Subcutaneous adipose tissue (tissue), 4 donors: ENCODE results near the gene TMEM217. TPM values are rescaled to one million over a fixed set of nuclear protein-coding genes. Genes with fewer than 3 reads are reported as not detected.

ENCODE experiments used
- small RNA-seq: library from RNA; depleted of rRNA; stranded (forward); fragments of <200 nt; gene quantifications from one replicate; pipeline ENCODE3, GENCODE V24; 2016
- total RNA-seq, 4 donors: library from RNA; depleted of rRNA; stranded (reverse); fragments of >200 nt; gene quantifications; one replicate each; pipeline ENCODE4 v1.1.0, GENCODE V29; 2016

TMEM217 gene
- total RNA-seq, 4 donors from 2014 or later, result 0.34 to 0.44 TPM; not detected in 2

Small RNAs within 50 kb of the gene (small RNA-seq; reads per million reads assigned to genes)
- not detected for gene AL096712.1

Other genes starting within 250 kb of the TMEM217 start
- 10 to 100 TPM; 16.1 to 35.9 (median 22.6) TPM for gene PIM1, start 88.0 kb downstream of the TMEM217 start, total RNA-seq
- 1 to 10 TPM; 4.8 to 5.5 (median 5.2) TPM for gene TBC1D22B, start 372 bp downstream of the TMEM217 start, total RNA-seq
- gene RNF8, start 95.8 kb upstream of the TMEM217 start, total RNA-seq, result 10 to 100 TPM in 3 of 4 donors, 1 to 10 TPM in 1; 8.8 to 15.0 (median 14.1) TPM
- gene CMTR1, start 175.1 kb upstream of the TMEM217 start, total RNA-seq, result 10 to 100 TPM; 21.4 to 43.1 (median 29.3) TPM
- gene CCDC167, start 241.7 kb upstream of the TMEM217 start, total RNA-seq, result 10 to 100 TPM; 12.1 to 27.2 (median 12.6) TPM